Suprapubic skin (tissue), 4 donors: ENCODE results near the gene DAB2IP. TPM values are rescaled to one million over a fixed set of nuclear protein-coding genes. Genes with fewer than 3 reads are reported as not detected.

Experiments
- DNase-seq, 2 donors: peaks; one replicate each; pipeline ENCODE4 v3.0.0-alpha.2; 2019; ENCODE audit warnings: low spot score in 2 of 2
- H3K27ac ChIP-seq: fragments of 200-600 bp; sonication (generic); one replicate; pipeline ENCODE4 v1.5.1; 2019
- H3K27me3 ChIP-seq: fragments of 200-600 bp; sonication (generic); one replicate; pipeline ENCODE4 v1.5.1; 2019
- H3K36me3 ChIP-seq: fragments of 200-600 bp; sonication (generic); one replicate; pipeline ENCODE4 v1.5.1; 2019
- H3K4me1 ChIP-seq: fragments of 200-600 bp; sonication (generic); one replicate; pipeline ENCODE4 v1.5.1; 2019
- H3K4me3 ChIP-seq: fragments of 200-600 bp; sonication (generic); one replicate; pipeline ENCODE4 v1.5.1; 2019; ENCODE audit warnings: mild to moderate bottlenecking
- H3K9me3 ChIP-seq: fragments of 200-600 bp; sonication (generic); one replicate; pipeline ENCODE4 v1.5.1; 2019
- EP300 ChIP-seq: sonication (generic); formaldehyde crosslinking; IDR thresholded peaks from one replicate; pipeline ENCODE4 v1.6.1; 2017; ENCODE audit warnings: antibody characterized with exemption
- POLR2A ChIP-seq, 2 donors: fragments of 450-650 bp; IDR thresholded peaks; one replicate each; pipeline ENCODE4 v1.6.1; 2017; ENCODE audit warnings: antibody characterized with exemption in 2 of 2, mild to moderate bottlenecking in 2 of 2, moderate library complexity in 2 of 2
- POLR2AphosphoS5 ChIP-seq, 3 donors: sonication (generic); formaldehyde crosslinking; IDR thresholded peaks; one replicate each; pipeline ENCODE4 v1.6.1; 2017; ENCODE audit warnings: antibody characterized with exemption in 3 of 3
- WGBS: methylation state at CpG from one replicate; pipeline ENCODE4 v1.1.5; 2018; 5-methylcytosine and 5-hydroxymethylcytosine counted together
- total RNA-seq, 4 donors: library from RNA; depleted of rRNA; stranded (reverse); fragments of >200 nt; gene quantifications; one replicate each; pipeline ENCODE4 v1.1.0, GENCODE V29; 2016
- TF ChIP-seq, protein P1 (sequence below), 2 donors: fragments of 200-600 bp in 1 of 2; fragments of 450-650 bp in 1 of 2; sonication (generic) in 1 of 2; IDR thresholded peaks; one replicate each; pipeline ENCODE4 v1.5.1; 2016 to 2019; ENCODE audit warnings: antibody characterized with exemption in 2 of 2, mild to moderate bottlenecking in 1 of 2, moderate library complexity in 1 of 2

Gene DAB2IP
- total RNA-seq, 4 donors from 2014 or later, result 47.6 to 55.6 (median 50.3) TPM

DNA sequence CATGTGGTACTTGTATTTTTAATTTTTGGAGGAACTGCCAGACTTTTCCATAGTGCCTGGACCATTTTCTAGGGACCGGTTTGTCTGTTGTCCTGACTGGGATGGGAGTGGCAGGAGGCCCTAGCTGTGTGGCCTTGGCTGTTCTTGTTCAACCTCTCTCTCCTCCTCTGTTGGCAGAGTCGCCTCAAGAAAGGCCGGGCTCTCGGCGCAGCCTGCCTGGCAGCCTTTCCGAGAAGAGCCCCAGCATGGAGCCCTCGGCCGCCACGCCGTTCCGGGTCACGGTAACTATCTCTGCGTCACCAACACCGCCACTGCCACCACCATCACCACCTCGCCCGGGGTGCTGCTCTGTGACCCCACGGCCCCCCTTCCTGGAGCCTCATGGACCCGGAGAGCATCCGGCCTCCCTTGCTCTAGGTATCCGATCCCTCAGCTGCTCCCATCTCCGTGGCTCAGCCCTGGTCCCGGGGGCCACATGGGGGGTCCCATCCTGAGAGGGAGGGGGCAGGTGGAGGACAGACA, 27.1 kb downstream of the DAB2IP start:
- peaks cover 12% of the 10 kb centered on the region for H3K36me3 ChIP-seq
- H3K27me3 ChIP-seq, result no peaks in the 10 kb centered on the region
- DNase-seq, result no peak
- WGBS, result 94% methylated on average over 22 of the region's 22 CpGs
- no peaks in the 10 kb centered on the region for H3K9me3 ChIP-seq
- TF ChIP-seq POLR2A (IDR thresholded peaks at IDR 0.05), result no peak
- TF ChIP-seq, protein P1, sequence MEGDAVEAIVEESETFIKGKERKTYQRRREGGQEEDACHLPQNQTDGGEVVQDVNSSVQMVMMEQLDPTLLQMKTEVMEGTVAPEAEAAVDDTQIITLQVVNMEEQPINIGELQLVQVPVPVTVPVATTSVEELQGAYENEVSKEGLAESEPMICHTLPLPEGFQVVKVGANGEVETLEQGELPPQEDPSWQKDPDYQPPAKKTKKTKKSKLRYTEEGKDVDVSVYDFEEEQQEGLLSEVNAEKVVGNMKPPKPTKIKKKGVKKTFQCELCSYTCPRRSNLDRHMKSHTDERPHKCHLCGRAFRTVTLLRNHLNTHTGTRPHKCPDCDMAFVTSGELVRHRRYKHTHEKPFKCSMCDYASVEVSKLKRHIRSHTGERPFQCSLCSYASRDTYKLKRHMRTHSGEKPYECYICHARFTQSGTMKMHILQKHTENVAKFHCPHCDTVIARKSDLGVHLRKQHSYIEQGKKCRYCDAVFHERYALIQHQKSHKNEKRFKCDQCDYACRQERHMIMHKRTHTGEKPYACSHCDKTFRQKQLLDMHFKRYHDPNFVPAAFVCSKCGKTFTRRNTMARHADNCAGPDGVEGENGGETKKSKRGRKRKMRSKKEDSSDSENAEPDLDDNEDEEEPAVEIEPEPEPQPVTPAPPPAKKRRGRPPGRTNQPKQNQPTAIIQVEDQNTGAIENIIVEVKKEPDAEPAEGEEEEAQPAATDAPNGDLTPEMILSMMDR (IDR thresholded peaks at IDR 0.05), result no peak
- TF ChIP-seq POLR2AphosphoS5 (IDR thresholded peaks at IDR 0.05), result no peak
- H3K27ac ChIP-seq, result no peak overlapping the region
- peaks cover 7% of the 10 kb centered on the region for H3K4me1 ChIP-seq
- H3K4me3 ChIP-seq, result no peak overlapping the region

DNA sequence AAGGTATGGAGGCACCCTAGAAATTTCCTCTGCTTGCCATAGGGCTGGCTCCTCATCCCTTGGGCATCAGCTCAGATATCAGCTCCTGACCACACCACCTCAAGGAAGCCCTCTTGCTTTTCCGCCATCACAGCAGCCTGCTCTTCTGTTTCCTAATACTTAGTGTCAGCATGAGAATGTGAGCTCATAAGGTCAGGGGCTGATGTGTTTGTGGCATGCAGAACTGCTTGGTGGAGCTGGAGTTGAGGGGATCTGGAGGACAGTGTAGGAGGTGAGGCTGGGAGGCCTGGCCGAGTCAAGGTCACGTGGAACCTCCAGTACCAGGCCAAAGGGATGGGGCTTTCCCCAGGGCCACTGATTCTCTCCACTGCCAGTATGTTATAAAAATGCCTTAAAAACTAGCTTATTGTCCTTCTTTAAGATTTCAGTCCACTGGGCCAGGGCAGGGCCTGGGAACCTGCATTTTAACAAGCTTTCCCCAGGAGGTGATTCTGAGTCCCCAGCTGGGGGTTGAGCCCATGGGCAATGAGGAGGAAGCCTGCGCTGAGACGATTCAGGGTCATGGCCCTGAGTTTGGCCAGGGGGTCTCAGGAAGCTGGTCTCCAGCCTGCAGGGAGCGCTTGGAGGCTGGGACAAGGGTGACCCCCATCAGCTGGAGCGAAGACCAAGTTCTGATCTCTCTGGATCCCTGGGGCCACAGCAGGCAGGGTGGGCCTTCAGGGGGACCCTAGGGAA, 28.6 kb downstream of the DAB2IP start:
- Histone ChIP-seq H3K4me3 (no peak overlapping the region), H3K27me3 (no peaks in the 10 kb centered on the region), H3K36me3 (peaks cover 12% of the 10 kb centered on the region), H3K4me1 (peaks cover 7% of the 10 kb centered on the region), H3K9me3 (no peaks in the 10 kb centered on the region), H3K27ac (no peak overlapping the region)
- DNase-seq, result no peak
- no peak for TF ChIP-seq POLR2AphosphoS5 (IDR thresholded peaks at IDR 0.05)
- TF ChIP-seq, protein P1 (IDR thresholded peaks at IDR 0.05), result no peak
- TF ChIP-seq POLR2A (IDR thresholded peaks at IDR 0.05), result no peak
- TF ChIP-seq EP300, result no peak
- 97% methylated on average over 7 of the region's 7 CpGs for WGBS

DNA sequence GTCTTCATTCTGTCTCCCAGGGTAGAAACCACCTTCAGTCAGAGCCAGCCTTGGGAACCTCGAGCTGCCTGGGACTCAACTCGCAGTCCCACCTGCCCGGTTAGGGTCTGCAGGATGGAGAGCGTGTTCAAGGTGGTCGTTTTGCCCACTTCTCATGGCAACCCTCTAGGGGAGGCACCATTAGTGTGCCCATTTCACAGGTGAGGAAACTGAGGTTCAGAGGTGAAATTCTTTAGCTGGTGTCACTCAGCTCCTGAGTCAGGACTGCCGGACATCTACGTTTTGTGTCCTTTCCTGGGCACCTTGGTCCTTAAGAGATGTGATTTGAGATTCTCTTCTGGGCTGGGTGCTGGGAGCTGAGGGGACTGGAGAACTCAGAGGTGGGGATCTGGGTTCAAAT, 30.0 kb downstream of the DAB2IP start:
- no peaks in the 10 kb centered on the region for H3K27me3 ChIP-seq
- no peak overlapping the region for H3K27ac ChIP-seq
- no peak for TF ChIP-seq EP300
- TF ChIP-seq POLR2A (IDR thresholded peaks at IDR 0.05), result no peak
- no peak for TF ChIP-seq POLR2AphosphoS5 (IDR thresholded peaks at IDR 0.05)
- TF ChIP-seq, protein P1 (IDR thresholded peaks at IDR 0.05), result no peak
- H3K9me3 ChIP-seq, result no peaks in the 10 kb centered on the region
- 91% methylated on average over 6 of the region's 7 CpGs for WGBS
- H3K4me3 ChIP-seq, result no peak overlapping the region
- DNase-seq, result no peak
- peaks cover 12% of the 10 kb centered on the region for H3K36me3 ChIP-seq
- no peaks in the 10 kb centered on the region for H3K4me1 ChIP-seq

DNA sequence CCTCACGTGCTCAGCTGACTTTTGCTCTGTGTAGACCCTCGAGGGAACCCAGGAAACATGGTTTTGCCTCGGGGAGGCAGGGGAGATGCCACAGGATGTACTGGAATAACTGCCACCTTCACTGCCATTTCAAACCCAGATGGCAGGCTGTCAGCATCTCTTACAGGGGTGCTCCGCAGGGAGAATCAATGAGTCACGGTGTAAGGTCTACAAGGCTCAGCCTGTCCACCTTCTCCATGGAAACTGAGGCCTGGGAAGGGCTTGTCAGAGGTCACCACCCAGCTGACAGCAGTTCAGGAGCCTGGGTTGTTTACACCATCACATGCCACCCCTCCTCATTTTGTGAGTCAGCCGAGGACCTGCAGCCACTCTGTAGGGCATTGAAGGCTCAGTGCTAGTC, 30.8 kb downstream of the DAB2IP start:
- TF ChIP-seq, protein P1 (IDR thresholded peaks at IDR 0.05), result no peak
- no peak for TF ChIP-seq POLR2AphosphoS5 (IDR thresholded peaks at IDR 0.05)
- no peak for TF ChIP-seq EP300
- no peak for TF ChIP-seq POLR2A (IDR thresholded peaks at IDR 0.05)
- H3K4me1 ChIP-seq, result no peaks in the 10 kb centered on the region
- H3K36me3 ChIP-seq, result peaks cover 12% of the 10 kb centered on the region
- H3K9me3 ChIP-seq, result no peaks in the 10 kb centered on the region
- H3K27me3 ChIP-seq, result no peaks in the 10 kb centered on the region
- no peak overlapping the region for H3K27ac ChIP-seq
- 38% methylated on average over 3 of the region's 6 CpGs for WGBS
- no peak for DNase-seq
- H3K4me3 ChIP-seq, result no peak overlapping the region

DNA sequence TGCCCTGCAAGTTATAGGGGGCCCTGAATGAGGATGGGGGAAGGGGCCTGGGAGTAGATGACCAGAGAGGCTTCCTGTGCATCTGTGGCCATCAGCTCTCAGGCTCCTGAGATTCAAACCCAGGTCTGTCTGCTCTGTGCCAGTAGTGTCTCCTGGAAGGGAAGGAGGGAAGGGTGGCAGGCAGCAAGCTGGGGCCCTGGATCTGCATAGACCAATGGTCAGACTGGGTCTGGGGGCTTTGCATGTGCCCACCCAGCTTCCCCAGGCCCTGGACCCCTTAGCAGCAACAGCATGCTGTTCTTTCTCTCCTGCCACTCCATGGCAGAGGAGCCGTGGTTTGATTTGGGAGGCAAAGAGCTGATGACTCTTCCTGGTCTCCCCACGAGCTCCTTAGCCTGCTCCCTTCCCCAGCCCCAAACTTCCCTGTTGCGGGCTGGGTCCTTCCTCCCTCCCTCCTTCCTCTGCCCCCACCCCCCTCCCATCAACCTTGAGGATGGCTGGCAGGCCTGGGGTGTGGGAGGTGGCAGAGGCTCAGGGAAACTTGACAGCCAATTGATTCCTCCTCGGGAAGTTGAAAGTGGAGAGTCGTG, 31.6 kb downstream of the DAB2IP start:
- DNase-seq, result no peak
- WGBS, result 75% methylated on average over 5 of the region's 5 CpGs
- no peaks in the 10 kb centered on the region for H3K9me3 ChIP-seq
- H3K27ac ChIP-seq, result no peak overlapping the region
- no peak overlapping the region for H3K4me3 ChIP-seq
- H3K4me1 ChIP-seq, result no peaks in the 10 kb centered on the region
- TF ChIP-seq POLR2A (IDR thresholded peaks at IDR 0.05) (no peak), EP300 (no peak), POLR2AphosphoS5 (IDR thresholded peaks at IDR 0.05) (no peak)
- TF ChIP-seq, protein P1 (IDR thresholded peaks at IDR 0.05), result no peak
- H3K36me3 ChIP-seq, result peaks cover 12% of the 10 kb centered on the region
- H3K27me3 ChIP-seq, result no peaks in the 10 kb centered on the region
